HPDE6-E6E7 (cell line): Measurements from ENCODE around the gene ADAMTS15.

Experiments
- DNase-seq: peaks from one replicate; pipeline ENCODE4 v3.0.0; 2011; ENCODE audit warnings: missing footprints; ENCODE audit errors: extremely low spot score

The ADAMTS15 gene

GRCh38 chr11:130448416-130449309, at the start of gene ADAMTS15:
Gene ADAMTS15 (plus strand): TSS chr11:130448645. CDS start chr11:130448974, 329 bp downstream.
- peak; percentile 71 for DNase-seq

DNA sequence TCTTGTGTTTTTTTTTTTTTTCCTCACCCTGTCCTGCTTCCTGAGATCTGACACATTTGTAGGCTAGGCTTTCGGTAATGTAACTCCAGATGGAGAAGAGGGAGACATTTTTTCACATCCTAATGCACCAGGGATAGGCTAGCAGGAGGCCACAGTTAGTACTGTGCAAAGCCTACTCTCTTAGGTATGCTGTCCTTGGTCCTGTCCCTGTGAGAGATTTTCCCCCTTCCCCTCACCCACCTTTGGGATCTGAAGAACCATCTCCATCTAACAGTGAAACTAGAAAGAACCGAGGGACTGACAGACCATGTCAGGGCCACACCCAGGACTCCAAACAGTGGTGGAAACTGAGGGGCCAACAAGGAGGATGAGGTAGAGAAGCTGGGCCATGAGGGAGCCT, 49.2 kb upstream of the ADAMTS15 start:
- DNase-seq: no peak

DNA sequence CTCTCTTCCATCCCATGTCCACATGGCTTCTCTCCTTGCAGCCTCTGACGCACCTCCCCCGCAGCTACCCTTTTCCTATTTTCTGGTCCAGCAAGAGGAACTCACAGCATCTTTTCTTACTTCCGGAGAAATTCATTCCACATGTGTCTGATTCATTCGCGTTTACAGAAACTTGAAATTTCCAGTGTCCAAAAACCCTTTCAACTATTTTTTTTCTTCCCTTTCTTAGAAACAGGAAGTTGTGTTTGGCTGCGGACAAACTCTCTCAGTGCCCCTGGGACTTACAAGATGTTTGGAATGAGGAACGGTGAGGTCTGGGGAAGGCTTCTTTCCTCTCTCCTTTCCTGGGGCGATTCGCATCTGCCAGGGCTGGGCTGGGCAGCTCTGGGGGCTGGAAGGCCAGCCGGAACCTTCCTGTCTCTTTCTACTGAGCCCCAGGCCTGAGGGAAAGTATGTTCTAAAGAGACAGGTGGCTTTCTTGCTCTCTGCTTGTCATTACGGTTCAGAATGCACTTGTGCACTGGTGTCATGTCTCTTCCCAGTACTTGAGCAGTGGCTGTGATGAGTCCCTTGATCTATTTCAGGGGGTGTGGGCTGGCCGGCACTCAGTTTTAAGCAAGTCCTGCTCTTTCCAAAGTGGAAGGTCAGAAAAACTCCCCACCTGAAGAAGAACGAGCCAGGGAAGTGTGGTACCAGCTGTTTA, 47.5 kb upstream of the ADAMTS15 start:
- no peak for DNase-seq

DNA sequence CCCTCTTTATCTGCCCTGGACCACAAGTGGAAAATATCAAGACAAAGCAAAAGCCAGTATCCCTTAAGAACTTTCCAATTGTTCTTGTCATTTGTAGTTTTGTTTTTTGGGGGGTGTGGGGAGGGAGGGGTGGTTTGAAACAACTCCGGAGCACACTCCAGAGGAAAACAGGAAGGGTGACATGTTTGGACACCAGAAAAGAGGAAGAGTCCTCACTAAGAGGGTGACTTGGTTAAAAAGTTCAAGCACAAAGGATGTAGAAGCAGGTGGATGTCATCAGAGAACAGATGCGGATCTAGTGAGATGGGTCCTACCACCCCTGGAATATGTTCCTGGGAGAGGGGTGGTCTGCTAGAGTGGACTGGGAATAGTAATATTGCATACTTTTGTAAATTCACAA, 45.9 kb upstream of the ADAMTS15 start:
- no peak for DNase-seq

DNA sequence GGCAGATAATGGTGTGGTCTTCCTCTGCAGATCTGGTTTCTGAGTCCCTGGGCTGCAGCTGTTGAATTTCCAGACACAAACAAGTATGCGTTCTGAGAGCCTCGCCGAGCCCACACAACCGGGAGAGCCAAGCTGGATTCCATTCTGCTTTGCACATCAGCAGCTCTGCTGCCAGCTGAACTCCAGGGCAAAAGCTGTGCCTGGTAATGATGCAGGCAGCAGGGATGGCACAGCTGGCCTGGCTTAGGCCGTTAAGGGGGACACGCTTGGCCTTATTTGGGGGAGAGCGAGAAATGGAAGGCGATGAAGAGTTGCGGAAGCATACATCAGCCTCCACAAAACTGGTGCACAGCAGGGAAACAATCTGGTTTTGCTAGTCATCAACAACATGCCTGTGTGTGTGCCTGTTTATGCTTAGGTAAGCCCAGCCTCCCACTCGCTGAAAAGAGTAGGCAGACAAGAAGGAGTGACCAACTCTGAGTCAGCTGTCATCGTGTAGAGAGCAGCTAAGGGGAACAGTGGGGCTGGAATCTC, 45.1 kb upstream of the ADAMTS15 start:
- peak; percentile 91 for DNase-seq

DNA sequence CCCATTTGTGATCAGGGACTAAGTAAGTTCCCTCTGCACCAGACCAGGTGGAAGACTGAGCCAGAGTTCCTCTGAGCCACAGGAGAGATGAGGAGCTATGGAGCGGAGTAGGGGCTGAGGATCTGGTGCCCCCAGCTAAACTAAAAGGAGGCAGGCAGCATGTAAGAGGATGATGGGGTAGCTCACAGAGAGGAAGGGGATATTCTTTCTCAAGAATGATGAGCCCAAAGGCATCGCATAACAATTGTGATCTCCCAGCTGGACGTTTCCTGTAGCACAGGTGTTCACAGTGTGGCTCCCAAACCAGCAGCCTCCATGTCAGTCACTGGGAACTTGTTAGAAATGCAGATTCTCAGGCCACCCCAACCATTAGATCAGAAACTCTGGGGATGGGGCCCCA, 44.5 kb upstream of the ADAMTS15 start:
- no peak for DNase-seq

GRCh38 chr11:130404727-130405126, 43.7 kb upstream of the ADAMTS15 start:
- no peak for DNase-seq

- no peak for DNase-seq
Measured at GRCh38 chr11:130405428-130405827, 43.0 kb upstream of the ADAMTS15 start.

DNA sequence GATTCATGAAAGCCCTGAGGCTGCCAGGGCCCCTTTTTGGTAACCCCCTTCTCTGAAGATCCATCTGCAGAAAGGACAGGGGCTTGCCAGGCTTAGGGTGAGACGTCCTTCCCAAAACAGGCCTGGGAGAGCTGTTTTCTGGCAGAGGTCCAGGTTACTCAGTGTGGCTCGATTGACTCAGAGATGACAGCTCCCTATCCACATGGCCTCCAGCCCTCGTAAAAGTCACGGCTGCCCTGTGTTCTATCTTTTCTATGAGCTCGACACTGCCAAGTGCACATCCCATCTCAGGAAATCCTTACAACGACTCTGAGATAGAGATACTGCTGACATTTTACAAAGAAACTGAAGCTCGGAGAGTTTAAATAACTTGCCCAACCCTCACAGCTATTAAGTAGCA, 40.5 kb upstream of the ADAMTS15 start:
- DNase-seq: peak; percentile 82

DNA sequence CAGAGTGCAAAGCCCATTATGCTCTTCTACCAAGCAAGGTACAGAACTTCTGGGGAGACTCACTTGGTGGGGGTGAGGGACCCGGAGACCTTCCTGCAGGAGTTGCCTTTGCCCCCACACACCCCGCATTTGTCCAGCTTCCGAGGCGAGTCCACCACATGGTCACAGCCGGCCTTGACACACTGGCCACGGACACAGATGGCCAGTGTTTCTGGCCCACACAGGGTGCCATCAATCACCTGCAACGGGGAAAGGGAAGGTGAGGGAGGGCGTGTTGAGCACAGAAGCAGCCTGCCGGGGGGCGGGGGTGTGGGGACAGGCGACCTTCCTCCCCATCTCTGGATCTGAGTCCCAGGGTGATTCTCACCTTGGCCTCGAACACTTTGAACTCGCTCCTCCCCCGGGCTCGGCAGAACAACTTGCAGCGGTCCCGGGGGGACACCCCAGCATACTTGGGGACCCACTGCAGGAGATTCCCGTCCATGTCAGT, 40.0 kb upstream of the ADAMTS15 start:
- no peak for DNase-seq

- DNase-seq: no peak
Measured at GRCh38 chr11:130408901-130409300, 39.5 kb upstream of the ADAMTS15 start.

DNA sequence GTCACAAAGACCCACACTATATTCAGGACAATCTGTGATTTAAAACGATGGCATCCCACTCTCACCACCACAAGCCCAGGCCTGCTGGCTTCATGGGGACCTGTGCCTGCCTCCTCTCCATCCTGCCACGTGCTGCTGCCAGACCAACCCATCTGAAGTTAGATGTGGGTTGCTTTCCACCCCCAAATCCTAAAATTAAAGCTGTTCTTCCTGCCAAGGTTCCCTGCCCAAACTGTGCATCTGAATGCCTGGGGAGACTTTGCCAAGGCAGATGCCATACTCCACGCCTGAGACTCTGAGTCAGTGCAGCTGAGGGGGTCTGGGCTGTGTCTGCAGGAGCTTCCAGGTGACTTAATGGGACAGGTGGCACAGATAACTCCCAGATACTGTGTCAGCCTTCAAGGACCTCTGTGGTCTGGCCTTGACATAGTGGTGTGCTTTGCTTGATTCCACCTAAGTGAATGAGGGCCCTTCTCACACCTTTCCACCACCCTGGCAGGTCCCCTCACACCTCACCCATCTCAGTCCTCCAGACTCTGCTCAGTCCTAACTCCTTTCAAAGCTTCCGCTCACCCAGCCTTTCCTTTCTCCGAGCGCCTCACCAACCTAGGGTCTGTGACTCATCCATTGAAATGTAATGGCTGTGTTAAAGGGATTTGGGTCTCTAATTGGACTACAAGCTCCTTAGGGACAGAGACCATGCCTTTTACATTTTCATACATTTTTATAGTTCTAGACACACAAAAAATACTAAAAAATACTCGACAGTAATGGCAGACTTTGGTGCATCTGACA, 38.7 kb upstream of the ADAMTS15 start:
- no peak for DNase-seq

DNA sequence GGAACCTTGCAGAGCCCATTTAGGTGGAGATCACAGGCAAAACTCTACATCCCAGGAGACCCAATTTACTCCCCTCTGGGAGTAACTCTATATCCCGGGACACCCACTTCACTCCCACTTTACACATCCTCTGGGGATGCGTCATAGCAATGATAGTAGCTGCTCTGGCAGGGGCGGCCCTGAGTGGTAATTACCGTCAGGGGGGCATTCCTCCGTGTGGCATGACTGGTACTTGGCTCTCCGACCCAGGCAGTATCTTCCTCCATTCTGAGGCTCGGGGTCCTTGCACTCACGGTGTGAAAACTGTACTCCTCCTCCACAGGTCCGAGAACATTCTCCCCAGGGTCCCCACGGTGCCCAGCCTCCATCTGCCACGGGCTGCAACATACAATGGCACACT, 37.2 kb upstream of the ADAMTS15 start:
- no peak for DNase-seq

GRCh38 chr11:130413405-130414106, 34.9 kb upstream of the ADAMTS15 start:
- peak; percentile 88 for DNase-seq

GRCh38 chr11:130414107-130415080, 34.1 kb upstream of the ADAMTS15 start:
- no peak for DNase-seq

DNA sequence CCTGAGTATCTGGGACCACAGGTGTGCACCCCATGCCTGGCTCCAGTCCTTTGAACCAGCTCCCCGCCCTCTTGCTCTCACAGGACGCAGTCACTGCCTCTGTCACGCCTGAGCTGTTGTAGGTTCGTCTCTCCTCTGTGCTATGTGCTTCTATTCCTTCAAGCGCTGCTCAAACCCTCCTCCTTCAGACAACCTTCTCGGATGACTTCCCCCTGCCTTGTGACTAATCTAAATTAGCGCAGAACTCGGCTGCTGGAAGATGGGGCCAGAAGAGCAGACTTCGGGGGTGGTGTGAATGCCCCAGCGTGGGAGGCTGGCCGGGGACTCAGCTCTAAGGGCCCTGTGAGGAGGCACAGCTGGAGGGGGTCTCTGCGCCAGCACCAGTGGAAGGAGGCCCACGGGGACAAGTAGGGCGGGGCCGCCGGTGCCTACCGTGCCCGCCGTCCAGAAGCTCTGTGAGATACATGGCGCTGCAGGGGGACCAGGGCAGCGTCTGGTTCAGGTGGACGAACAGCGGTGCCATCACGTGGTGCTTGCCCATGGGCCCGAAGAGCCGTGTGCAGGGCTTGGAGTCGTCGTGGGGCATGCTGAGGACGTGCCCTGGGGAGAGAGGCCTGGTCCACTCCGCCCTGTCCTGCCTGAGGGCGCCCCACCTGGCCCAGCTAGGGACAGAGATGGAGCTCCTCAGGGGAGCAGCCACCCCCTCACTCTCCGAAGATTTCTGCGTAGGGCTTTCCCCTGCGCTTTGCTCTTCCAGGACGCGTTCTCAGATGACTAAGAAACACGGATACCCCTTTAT, 32.5 kb upstream of the ADAMTS15 start:
- DNase-seq: no peak

DNA sequence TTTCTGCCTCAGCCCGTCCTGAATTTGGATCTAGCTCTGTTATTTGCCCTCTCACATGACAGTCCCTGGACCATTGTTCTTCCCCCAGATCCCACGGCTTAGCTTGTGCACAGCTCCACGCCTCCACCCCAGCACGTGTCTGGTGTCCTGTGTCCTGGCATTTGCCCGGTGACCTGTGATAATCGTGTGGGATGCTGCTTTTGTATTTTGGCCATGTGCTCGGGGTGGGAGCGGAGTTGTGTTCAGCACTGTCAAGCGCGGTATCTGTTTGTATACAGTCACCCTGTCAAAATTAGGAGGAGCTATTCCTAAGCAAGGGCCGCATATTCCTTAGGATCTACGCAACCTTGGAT, 31.9 kb upstream of the ADAMTS15 start:
- no peak for DNase-seq

DNA sequence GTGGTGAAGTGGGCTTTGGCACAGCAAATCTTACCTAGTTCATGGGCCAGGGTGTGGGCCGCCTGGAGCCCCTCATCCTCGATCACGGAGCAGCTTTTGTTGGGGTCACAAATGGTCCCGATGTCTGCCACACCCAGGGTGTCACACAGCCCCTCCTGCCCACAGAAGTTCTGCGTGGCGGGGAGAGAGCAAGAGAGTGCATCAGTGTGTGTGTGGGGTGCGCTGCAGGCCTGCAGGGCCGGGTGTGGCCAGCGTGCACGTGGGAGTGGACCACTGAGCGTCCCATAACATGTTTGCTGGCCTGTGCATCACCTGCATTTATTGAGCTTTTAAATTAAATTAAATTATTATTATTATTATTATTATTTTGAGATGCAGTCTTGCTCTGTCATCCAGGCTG, 31.5 kb upstream of the ADAMTS15 start:
- DNase-seq: no peak

DNA sequence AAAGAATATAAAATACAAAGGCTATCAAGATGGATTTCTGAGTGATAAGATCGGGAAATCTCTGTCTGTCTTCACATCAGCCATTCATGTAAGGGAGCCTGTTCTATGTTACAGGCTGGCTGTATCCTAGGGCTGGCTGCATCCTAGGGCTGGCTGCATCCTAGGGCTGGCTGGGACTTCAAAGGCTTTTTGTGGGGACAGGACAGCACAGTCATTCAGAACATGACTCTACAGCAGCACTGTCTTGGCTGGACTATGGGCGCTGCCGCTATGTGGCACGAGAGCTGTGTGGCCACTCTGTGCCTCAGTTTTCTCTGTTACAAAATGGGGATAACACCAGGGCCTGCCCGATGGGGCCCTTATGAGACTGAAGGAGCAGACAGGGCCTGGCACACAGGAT, 30.2 kb upstream of the ADAMTS15 start:
- DNase-seq: no peak
